ENCODE results near the gene GPD2.

The GPD2 gene

DNA sequence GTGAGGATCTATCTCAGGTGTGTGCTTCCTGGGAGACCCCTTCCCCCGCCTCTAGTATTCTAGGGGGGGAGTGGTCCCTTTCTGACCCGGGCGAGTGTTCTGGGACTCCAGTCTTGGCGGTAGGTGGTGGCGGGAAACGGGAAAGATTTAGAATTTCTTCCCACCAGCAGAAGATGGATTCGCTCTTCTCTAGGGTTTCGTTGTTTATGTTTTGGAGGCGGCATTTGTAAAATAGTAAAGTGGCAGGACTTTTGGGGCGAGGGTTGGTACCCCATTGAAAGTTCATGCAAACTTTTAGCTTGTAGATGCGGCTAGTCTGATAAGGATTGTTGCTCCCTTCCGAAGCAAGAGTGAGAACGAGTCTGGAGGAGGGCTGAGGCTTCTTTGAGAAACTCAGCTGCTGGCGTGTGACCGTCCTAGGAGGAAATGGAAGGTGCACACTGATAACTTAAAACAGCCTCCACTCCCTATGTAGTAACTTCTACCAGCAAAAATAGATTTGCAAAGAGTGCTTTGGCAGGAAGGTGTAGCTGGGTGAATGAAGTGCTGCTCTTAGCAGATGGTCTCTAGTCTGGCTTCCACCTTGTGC is 412 bp downstream of the GPD2 start:
- no peak for DNase-seq

DNA sequence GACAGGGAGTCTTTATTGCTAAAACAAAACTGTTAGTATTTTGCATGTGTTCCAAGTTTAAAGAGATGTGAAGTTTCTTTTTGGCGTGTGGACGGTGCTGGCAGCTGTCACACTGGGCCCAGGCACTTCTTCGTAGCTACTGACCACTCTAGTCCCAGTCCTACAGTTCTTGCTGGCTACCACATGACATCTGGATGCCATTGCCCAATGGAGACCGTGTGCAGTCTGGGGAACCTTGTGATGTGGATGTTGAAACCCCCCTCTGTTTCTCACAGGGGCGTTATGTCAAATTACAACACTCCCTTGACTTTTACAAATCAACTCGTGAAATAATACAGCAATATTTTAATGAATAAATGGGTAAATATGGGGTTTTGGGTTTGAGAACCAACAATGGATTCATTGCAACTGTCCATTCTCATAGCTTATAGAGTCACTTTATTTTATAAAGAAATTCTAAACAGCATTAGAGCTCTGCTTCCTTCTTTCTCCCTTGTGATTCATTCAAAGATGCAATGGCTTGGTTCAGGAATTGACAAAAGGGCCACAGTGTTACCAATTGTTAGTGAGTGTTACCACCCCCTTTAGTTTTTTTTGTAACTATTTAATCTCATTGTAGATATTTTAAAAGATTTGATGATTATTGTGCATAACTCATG is 1.2 kb downstream of the GPD2 start:
- no peak for DNase-seq

DNA sequence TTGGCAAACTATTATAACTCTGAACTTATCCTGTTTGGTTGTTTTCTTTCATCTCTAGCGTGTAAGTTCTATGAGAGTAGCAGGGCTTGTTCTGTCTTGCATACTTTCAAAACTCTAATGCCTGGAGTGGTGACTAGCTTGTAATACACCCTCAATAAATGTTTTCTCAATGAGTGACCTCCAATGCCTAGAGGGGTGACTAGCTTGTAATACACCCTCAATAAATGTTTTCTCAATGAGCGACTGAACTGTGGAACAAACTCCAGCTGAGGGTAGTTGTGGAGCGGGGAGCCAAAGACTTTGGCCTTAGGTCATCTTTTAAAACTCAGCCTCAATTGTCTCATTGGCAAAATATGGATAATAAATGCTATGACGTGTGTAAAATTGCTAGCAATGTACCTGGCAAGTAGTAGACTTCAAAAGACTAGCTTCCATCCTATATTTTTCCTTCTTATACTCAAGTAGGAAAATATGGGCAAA is 1.8 kb downstream of the GPD2 start:
- DNase-seq, result no peak

GRCh38 chr2:156443089-156443488 is 6.9 kb downstream of the GPD2 start:
- no peak for DNase-seq

- DNase-seq, result no peak
These were observed 9.4 kb downstream of the GPD2 start for GRCh38 chr2:156445296-156446220.

- DNase-seq, result no peak
These were observed 11.6 kb downstream of the GPD2 start for GRCh38 chr2:156447761-156448160.

- DNase-seq, result no peak
These were observed 12.6 kb downstream of the GPD2 start for GRCh38 chr2:156448766-156449165.

- DNase-seq, result no peak
These were observed 16.8 kb downstream of the GPD2 start for GRCh38 chr2:156452971-156453370.

DNA sequence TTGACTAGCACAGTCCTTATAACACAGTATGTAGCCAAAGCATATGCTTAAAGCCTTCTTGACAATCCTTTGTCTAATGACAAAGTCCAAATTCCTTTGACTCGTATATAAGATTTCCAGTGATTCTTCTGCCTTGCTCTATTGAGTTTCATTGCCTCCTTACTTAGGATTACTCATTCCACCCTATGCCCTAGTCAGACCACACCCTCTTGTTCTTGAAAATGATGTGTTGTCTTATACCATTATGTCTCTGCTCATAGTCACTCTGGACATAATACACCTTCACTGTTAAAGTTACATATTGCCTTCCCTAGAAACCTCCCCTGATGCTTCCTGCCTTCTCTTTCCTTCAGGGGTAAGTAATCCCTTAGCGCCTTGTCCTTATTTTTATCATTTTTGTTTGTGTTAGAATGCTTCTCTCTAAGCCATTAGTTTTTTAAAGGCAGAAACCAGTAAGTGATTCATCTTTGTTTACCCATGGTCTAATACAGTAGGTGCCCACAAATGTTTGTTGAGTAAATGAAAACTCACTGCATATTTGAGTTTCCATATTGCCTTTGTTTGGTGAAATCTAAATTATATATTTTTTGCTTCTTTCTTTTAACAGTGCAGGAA is 19.3 kb downstream of the GPD2 start:
- no peak for DNase-seq

DNA sequence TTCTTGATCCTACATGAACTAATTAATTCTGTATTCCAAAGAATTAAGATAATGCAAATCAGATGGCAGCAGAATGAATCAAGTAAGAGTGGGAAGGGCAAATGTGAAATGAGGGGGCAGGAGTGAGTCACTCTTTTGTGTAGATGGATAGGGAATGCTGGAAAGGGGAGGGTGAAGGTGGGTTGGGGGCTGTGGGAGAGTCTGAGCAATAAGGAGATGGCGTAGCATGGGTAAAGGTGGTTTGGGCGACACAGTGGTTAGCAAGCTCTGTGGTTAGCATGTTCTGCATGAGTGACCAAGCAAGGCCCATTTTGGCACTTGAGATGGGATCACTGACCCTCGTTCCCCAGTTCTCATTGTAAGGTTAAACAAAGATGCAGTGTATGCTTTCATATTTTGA is 20.4 kb downstream of the GPD2 start:
- DNase-seq, result no peak

GRCh38 chr2:156457523-156458517 is 21.6 kb downstream of the GPD2 start:
- DNase-seq, result no peak

DNA sequence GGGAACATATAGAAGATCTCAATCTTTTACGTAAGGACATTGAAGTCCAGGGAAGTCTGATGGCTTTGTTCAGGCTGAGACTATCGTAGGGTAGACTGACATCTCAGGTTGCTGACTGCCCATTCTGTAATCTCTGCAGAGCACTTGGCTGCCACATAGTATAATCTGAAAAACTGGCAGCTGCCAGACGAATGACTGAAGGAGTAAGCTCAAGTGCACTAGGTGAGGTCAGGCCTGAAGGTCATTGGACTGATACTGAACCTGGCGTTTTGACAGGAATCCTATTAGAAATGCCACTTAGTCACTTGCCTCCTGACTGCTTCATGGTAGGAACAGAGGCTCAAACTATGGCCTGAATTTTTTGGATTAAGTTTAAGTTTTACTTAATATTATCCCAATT is 23.5 kb downstream of the GPD2 start:
- no peak for DNase-seq

GRCh38 chr2:156464106-156464505 is 27.9 kb downstream of the GPD2 start:
- DNase-seq, result no peak

DNA sequence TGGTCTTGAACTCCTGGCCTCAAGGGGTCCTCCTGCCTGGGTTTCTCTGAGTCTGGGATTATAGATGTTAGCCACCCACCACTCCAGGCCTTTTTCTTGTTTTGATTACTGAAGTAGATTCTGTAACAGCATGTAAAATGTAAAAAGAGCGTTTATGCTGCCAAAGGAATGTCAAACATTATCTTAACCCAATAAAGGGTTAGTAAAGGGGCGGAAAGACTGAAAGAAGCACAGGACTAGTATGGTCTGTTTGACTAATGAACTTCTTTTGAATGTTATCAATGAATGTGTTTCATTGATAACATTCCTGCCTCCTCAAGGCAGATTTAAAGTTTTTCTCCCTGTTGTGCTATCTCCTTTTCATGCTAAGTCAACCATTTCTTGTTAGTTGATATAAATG is 29.4 kb downstream of the GPD2 start:
- DNase-seq, result no peak

- DNase-seq, result peak; percentile 4
These were observed 30.7 kb downstream of the GPD2 start for GRCh38 chr2:156466739-156467405.

DNA sequence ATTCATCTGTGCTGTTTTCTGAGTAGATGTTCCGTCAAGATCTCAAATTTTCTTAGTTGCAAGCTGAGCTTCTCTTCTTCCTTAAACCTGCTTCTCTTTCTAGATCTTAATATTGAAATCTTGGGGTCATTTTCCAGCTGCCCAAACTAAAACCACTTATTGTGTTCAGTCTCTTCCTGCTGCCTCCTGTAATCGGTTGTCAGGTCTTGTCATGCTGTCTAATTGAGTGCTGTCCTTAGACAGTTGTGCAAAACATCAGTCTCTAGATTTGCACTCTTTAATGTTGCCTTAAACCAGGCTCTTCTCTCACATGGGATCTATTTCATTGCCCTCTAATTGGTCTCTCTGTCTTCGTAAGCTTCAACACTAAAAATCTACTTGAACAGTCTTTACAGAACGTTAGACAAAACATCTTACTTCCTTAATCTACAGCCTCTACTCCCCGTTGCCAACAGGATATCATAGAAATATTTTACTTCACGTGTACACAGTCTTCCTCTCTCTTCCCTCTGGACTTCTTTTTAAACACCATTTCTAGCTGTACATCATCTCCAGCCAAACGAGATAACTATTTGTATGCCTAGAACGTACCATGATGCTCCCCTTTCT is 34.9 kb downstream of the GPD2 start:
- DNase-seq, result no peak

DNA sequence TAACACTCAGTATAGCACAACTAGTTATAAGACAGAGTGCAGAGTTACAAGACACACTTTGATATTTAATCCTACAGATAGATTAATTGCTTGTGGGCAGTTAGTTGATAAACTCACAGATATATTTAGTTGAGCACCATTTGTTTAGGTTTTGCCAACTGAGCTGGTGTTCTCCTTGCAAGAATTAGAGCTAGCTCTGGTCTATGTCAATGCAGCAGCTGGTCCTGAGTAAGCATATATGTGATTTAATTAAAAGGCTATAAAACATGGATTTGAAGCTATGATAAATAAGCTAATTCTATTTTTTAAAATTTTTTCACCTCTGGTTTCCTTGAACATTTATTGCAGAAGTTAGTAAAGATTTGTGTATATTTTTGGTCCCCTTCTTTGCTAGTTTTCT is 35.6 kb downstream of the GPD2 start:
- DNase-seq, result no peak

- DNase-seq, result no peak
These were observed 36.5 kb downstream of the GPD2 start for GRCh38 chr2:156472686-156473085.

- DNase-seq, result no peak
These were observed 37.3 kb downstream of the GPD2 start for GRCh38 chr2:156473445-156473844.

GRCh38 chr2:156474401-156474800 is 38.2 kb downstream of the GPD2 start:
- no peak for DNase-seq
